Panc1 (cell line): Measurements from ENCODE around the gene INSC. TPM values are rescaled to one million over a fixed set of nuclear protein-coding genes. Genes with fewer than 3 reads are reported as not detected.

ENCODE experiments used
- ATAC-seq: fragments of 200-7000 bp; cut with Tn5 transposase; 2 replicates; pipeline ENCODE4 v1.9.1; 2020; ENCODE audit warnings: mild to moderate bottlenecking, moderate library complexity
- BruUV-seq: library from RNA; stranded (reverse); fragments of 400-500 nt; replicated peaks from 2 replicates; lab custom pipeline; 2021; lab: Mats Ljungman, UMichigan
- CTCF ChIA-PET: fragments of 300-600 bp; sonication (Branson Sonifier 250); formaldehyde crosslinking; loops from one replicate; lab custom pipeline; 2022; ENCODE audit warnings: antibody characterized with exemption; lab: Charles Lee
- POLR2A ChIA-PET: fragments of 300-600 bp; sonication (Branson Sonifier 250); formaldehyde crosslinking; loops from one replicate; lab custom pipeline; 2022; ENCODE audit warnings: antibody characterized with exemption; lab: Charles Lee
- DNase-seq: peaks from one replicate; pipeline ENCODE4 v3.0.0-alpha.2; 2010; ENCODE audit warnings: low read depth, low spot score
- H3K27ac ChIP-seq: 2 replicates; pipeline ENCODE4 v1.5.1; 2011; ENCODE audit warnings: mild to moderate bottlenecking, low read length, inconsistent platforms
- H3K27me3 ChIP-seq: fragments of 200-500 bp; sonication (Bioruptor generic); 2 replicates; pipeline ENCODE4 v1.6.0; 2014; ENCODE audit warnings: low read length, inconsistent platforms; ENCODE audit not compliant: control insufficient read depth, insufficient read depth
- H3K36me3 ChIP-seq: fragments of 200-500 bp; sonication (Bioruptor generic); 2 replicates; pipeline ENCODE4 v1.5.1; 2014; ENCODE audit warnings: inconsistent platforms, mild to moderate bottlenecking, low read length, moderate library complexity; ENCODE audit not compliant: control insufficient read depth, insufficient read depth
- H3K4me1 ChIP-seq: 2 replicates; pipeline ENCODE4 v1.5.1; 2011; ENCODE audit warnings: inconsistent platforms, mild to moderate bottlenecking, low read length, moderate library complexity; ENCODE audit not compliant: control insufficient read depth, insufficient read depth
- H3K4me3 ChIP-seq, 2 experiments: 2 replicates each; pipeline ENCODE4 v1.5.1; 2011 to 2012; ENCODE audit warnings: low read depth in 2 of 2, low read length in 2 of 2, mild to moderate bottlenecking in 2 of 2, inconsistent platforms in 1 of 2, moderate library complexity in 1 of 2
- H3K9me3 ChIP-seq: fragments of 200-500 bp; sonication (Bioruptor generic); 2 replicates; pipeline ENCODE4 v1.5.1; 2014; ENCODE audit warnings: low read depth, mild to moderate bottlenecking, inconsistent platforms, low read length, moderate library complexity; ENCODE audit not compliant: control insufficient read depth, insufficient read depth
- POLR2AphosphoS5 ChIP-seq: IDR thresholded peaks from 2 replicates; pipeline ENCODE4 v1.6.1; 2012; ENCODE audit warnings: mild to moderate bottlenecking, low read depth, low read length, moderate library complexity
- SIN3A ChIP-seq: IDR thresholded peaks from 2 replicates; pipeline ENCODE4 v1.6.1; 2012; ENCODE audit warnings: low read depth, mild to moderate bottlenecking, low read length, moderate library complexity, borderline replicate concordance; ENCODE audit not compliant: insufficient read depth
- TCF7L2 ChIP-seq: IDR thresholded peaks from 2 replicates; pipeline ENCODE4 v1.6.1; 2011; ENCODE audit warnings: mild to moderate bottlenecking, low read depth, low read length, inconsistent platforms
- in situ Hi-C: cut with HindIII; loops from 2 replicates; pipeline ENCODE4 v1.10.0; 2016; ENCODE audit warnings: low sequenced_read_pairs, low pct_unique_long_range_greater_than_20kb
- intact Hi-C: fragments of 100-400 bp; cut with micrococcal nuclease; formaldehyde crosslinking; loops from one replicate; pipeline ENCODE4 v1.10.0; 2022; ENCODE audit not compliant: unreplicated experiment
- total RNA-seq: library from RNA; stranded (reverse); gene quantifications from one replicate; pipeline ENCODE4 v1.2.1, GENCODE V29; 2021; ENCODE audit not compliant: unreplicated experiment
- TF ChIP-seq, protein P1 (sequence below), 2 experiments: IDR thresholded peaks; 2 replicates each; pipeline ENCODE4 v1.6.1; 2011 to 2012; ENCODE audit warnings: low read depth in 2 of 2, control low read depth in 1 of 2, low read length in 1 of 2, mild to moderate bottlenecking in 1 of 2, moderate library complexity in 1 of 2; ENCODE audit not compliant: insufficient read depth in 1 of 2
- TF ChIP-seq, protein P2 (sequence below): fragments of 450-650 bp; IDR thresholded peaks from 2 replicates; pipeline ENCODE4 v1.5.1; 2017; ENCODE audit warnings: mild to moderate bottlenecking

The INSC gene
- total RNA-seq, 1 experiment from 2014 or later = 0.08 TPM

DNA sequence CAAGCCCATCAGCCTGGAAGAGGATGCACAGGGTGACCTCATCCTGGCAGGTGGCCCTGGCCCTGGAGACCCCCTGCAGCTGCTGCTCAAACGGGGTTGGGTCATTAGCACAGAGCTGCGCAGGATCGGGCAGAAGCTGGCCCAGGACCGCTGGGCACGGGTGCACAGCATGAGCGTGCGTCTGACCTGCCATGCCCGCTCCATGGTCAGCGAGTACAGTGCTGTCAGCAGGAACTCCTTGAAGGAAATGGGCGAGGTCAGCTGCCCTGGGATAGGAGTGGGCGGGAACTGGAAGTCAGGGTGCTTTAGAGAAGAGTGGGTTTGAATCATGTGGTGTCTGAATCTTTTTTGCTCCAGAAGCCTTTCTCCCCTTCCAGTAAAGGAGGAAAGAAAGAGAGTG lies 61.1 kb downstream of the INSC start:
- H3K9me3 ChIP-seq = no peaks in the 10 kb centered on the region
- in situ Hi-C loops (no loop called here), intact Hi-C loops (no loop called here)
- H3K4me3 ChIP-seq = no peak overlapping the region
- TF ChIP-seq, protein P1, sequence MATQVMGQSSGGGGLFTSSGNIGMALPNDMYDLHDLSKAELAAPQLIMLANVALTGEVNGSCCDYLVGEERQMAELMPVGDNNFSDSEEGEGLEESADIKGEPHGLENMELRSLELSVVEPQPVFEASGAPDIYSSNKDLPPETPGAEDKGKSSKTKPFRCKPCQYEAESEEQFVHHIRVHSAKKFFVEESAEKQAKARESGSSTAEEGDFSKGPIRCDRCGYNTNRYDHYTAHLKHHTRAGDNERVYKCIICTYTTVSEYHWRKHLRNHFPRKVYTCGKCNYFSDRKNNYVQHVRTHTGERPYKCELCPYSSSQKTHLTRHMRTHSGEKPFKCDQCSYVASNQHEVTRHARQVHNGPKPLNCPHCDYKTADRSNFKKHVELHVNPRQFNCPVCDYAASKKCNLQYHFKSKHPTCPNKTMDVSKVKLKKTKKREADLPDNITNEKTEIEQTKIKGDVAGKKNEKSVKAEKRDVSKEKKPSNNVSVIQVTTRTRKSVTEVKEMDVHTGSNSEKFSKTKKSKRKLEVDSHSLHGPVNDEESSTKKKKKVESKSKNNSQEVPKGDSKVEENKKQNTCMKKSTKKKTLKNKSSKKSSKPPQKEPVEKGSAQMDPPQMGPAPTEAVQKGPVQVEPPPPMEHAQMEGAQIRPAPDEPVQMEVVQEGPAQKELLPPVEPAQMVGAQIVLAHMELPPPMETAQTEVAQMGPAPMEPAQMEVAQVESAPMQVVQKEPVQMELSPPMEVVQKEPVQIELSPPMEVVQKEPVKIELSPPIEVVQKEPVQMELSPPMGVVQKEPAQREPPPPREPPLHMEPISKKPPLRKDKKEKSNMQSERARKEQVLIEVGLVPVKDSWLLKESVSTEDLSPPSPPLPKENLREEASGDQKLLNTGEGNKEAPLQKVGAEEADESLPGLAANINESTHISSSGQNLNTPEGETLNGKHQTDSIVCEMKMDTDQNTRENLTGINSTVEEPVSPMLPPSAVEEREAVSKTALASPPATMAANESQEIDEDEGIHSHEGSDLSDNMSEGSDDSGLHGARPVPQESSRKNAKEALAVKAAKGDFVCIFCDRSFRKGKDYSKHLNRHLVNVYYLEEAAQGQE (IDR thresholded peaks at IDR 0.05; ENCODE audit: insufficient read depth in 1 of 2, low read depth in 2 of 2, low read length in 1 of 2) = no peak
- TF ChIP-seq, protein P2, sequence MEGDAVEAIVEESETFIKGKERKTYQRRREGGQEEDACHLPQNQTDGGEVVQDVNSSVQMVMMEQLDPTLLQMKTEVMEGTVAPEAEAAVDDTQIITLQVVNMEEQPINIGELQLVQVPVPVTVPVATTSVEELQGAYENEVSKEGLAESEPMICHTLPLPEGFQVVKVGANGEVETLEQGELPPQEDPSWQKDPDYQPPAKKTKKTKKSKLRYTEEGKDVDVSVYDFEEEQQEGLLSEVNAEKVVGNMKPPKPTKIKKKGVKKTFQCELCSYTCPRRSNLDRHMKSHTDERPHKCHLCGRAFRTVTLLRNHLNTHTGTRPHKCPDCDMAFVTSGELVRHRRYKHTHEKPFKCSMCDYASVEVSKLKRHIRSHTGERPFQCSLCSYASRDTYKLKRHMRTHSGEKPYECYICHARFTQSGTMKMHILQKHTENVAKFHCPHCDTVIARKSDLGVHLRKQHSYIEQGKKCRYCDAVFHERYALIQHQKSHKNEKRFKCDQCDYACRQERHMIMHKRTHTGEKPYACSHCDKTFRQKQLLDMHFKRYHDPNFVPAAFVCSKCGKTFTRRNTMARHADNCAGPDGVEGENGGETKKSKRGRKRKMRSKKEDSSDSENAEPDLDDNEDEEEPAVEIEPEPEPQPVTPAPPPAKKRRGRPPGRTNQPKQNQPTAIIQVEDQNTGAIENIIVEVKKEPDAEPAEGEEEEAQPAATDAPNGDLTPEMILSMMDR = no peak
- TF ChIP-seq POLR2AphosphoS5 (no peak), SIN3A (no peak), TCF7L2 (no peak)
- ATAC-seq = no peak
- POLR2A ChIA-PET = no interaction called here
- DNase-seq = no peak
- H3K36me3 ChIP-seq = no peaks in the 10 kb centered on the region
- no peaks in the 10 kb centered on the region for H3K27me3 ChIP-seq
- CTCF ChIA-PET = no interaction called here
- H3K27ac ChIP-seq = no peak overlapping the region
- no peaks in the 10 kb centered on the region for H3K4me1 ChIP-seq
- BruUV-seq = no TSS peak

DNA sequence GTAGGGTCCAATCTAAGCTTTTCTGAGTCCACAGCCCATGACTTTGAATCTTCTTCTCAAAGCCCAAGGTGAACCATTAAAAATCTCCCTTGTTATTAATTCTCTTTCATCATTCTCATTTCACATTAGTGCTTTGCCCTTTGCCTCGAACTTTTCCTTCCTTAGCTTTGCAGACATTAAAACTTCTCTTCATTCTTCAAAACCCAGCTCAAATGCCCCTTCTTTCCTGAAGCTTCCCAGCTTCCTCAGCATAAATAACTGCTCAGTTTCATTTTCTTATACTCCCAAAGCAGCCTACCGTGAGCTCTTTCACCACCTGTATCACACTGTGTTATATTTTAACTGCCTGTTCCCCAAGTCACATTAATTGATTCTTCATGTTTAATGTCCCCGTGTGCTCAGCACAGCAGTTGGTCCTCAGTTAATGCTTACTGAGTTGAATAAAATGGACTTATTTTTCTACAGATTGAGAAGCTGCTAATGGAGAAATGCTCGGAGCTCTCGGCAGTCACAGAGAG lies 62.0 kb downstream of the INSC start:
- no TSS peak for BruUV-seq
- TF ChIP-seq POLR2AphosphoS5 (no peak), TCF7L2 (no peak), SIN3A (no peak)
- TF ChIP-seq, protein P2 = no peak
- TF ChIP-seq, protein P1 (IDR thresholded peaks at IDR 0.05; ENCODE audit: insufficient read depth in 1 of 2, low read depth in 2 of 2, low read length in 1 of 2) = no peak
- no peak for ATAC-seq
- ChIA-PET CTCF (no interaction called here), POLR2A (interaction anchor here (0.6 kb wide), 1 partner anchor 298 kb away, joined by 7 read pairs; no protein-coding TSS in a partner anchor)
- no peaks in the 10 kb centered on the region for H3K4me1 ChIP-seq
- in situ Hi-C loops (no loop called here), intact Hi-C loops (no loop called here)
- H3K36me3 ChIP-seq = no peaks in the 10 kb centered on the region
- DNase-seq = no peak
- no peak overlapping the region for H3K4me3 ChIP-seq
- no peaks in the 10 kb centered on the region for H3K27me3 ChIP-seq
- no peaks in the 10 kb centered on the region for H3K9me3 ChIP-seq
- no peak overlapping the region for H3K27ac ChIP-seq
